DOHH2 (cell line): ENCODE measurements around the gene OR5K2.

Experiments
- H3F3A ChIP-seq: fragments of 200-600 bp; sonication (generic), shearing (Covaris generic); 2 replicates; pipeline ENCODE4 v1.6.0; 2016; ENCODE audit warnings: antibody characterized with exemption, mild to moderate bottlenecking; ENCODE audit not compliant: control insufficient read depth, insufficient read depth
- H3K27ac ChIP-seq: fragments of 200-600 bp; sonication (generic); 2 replicates; pipeline ENCODE4 v1.5.1; 2014; ENCODE audit warnings: low read depth, mild to moderate bottlenecking, low read length, moderate library complexity
- H3K27me3 ChIP-seq: fragments of 200-600 bp; sonication (generic); 2 replicates; pipeline ENCODE4 v1.6.1; 2014; ENCODE audit warnings: mild to moderate bottlenecking, low read length, mixed read lengths; ENCODE audit not compliant: control insufficient read depth
- H3K36me3 ChIP-seq: fragments of 200-600 bp; sonication (generic); 2 replicates; pipeline ENCODE4 v1.6.1; 2014; ENCODE audit warnings: mild to moderate bottlenecking, low read length, moderate library complexity, mixed read lengths; ENCODE audit not compliant: control insufficient read depth
- H3K4me1 ChIP-seq: fragments of 200-600 bp; sonication (generic); 2 replicates; pipeline ENCODE4 v1.6.1; 2014; ENCODE audit warnings: mild to moderate bottlenecking, low read length, mixed read lengths; ENCODE audit not compliant: control insufficient read depth
- H3K4me2 ChIP-seq: fragments of 200-600 bp; sonication (generic); 2 replicates; pipeline ENCODE4 v1.6.0; 2014; ENCODE audit warnings: mild to moderate bottlenecking, low read length, moderate library complexity
- H3K4me3 ChIP-seq: fragments of 200-600 bp; sonication (generic); 2 replicates; pipeline ENCODE4 v1.5.1; 2014; ENCODE audit warnings: mild to moderate bottlenecking, low read length, mixed read lengths
- H3K79me2 ChIP-seq: fragments of 200-600 bp; sonication (generic); 2 replicates; pipeline ENCODE4 v1.6.1; 2014; ENCODE audit warnings: mild to moderate bottlenecking, low read length, mixed read lengths; ENCODE audit not compliant: control insufficient read depth
- H3K9me2 ChIP-seq: fragments of 200-600 bp; sonication (generic); replicated peaks from 2 replicates; pipeline ENCODE4 v1.6.1; 2014; ENCODE audit warnings: mild to moderate bottlenecking, low read length, mixed read lengths; ENCODE audit not compliant: control insufficient read depth
- H3K9me3 ChIP-seq: fragments of 200-600 bp; sonication (generic); 2 replicates; pipeline ENCODE4 v1.6.1; 2014; ENCODE audit warnings: antibody characterized with exemption, low read length, mixed read lengths; ENCODE audit not compliant: control insufficient read depth, insufficient read depth
- H4K20me1 ChIP-seq: fragments of 200-600 bp; sonication (generic); 2 replicates; pipeline ENCODE4 v1.6.0; 2014; ENCODE audit warnings: low read depth, mild to moderate bottlenecking, antibody characterized with exemption, low read length, moderate library complexity; ENCODE audit not compliant: control insufficient read depth, insufficient read depth
- EZH2phosphoT487 ChIP-seq: fragments of 200-600 bp; sonication (generic); IDR thresholded peaks from 2 replicates; pipeline ENCODE4 v1.6.1; 2017; ENCODE audit warnings: borderline replicate concordance, mild to moderate bottlenecking, antibody characterized with exemption, low read length, moderate library complexity, mixed read lengths
- TF ChIP-seq, protein P1 (sequence below): fragments of 200-600 bp; sonication (generic); IDR thresholded peaks from one replicate; pipeline ENCODE4 v1.5.1; 2014; ENCODE audit warnings: antibody characterized with exemption, mild to moderate bottlenecking, low read depth, low read length; ENCODE audit not compliant: poor library complexity, severe bottlenecking

OR5K2 gene

DNA sequence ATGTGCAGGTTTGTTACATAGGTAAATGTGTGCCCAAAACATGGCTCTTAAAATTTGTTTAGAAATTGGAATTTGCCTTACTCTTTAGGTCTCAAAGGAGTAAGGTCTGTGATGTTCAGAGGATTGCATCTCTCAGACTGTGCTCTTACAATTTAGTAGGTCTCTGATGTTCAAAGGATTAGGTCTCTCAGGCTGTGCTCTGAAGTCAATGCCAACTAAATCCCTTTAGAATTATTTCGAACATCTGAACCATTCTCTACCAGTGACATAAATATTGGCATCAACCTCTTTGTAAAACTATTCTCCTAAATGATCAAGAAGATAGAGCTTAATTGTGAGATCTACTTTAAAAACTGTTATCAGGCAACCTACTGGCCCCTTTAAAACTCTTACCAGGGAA lies 34.6 kb upstream of the OR5K2 start, which contains the start of gene OR5K1:
OR5K1 (plus strand) TSS at position 301 of the 400 bp plus-strand sequence. CDS start 6,376 bp downstream, outside the sequence.
- H4K20me1 ChIP-seq: no peaks in the 10 kb centered on the region
- H3K9me2 ChIP-seq: no peaks in the 10 kb centered on the region
- H3K4me2 ChIP-seq: no peak within 1 kb of the TSS
- H3K27me3 ChIP-seq: no peaks in the 10 kb centered on the region
- H3F3A ChIP-seq: no peaks in the 10 kb centered on the region
- TF ChIP-seq, protein P1, sequence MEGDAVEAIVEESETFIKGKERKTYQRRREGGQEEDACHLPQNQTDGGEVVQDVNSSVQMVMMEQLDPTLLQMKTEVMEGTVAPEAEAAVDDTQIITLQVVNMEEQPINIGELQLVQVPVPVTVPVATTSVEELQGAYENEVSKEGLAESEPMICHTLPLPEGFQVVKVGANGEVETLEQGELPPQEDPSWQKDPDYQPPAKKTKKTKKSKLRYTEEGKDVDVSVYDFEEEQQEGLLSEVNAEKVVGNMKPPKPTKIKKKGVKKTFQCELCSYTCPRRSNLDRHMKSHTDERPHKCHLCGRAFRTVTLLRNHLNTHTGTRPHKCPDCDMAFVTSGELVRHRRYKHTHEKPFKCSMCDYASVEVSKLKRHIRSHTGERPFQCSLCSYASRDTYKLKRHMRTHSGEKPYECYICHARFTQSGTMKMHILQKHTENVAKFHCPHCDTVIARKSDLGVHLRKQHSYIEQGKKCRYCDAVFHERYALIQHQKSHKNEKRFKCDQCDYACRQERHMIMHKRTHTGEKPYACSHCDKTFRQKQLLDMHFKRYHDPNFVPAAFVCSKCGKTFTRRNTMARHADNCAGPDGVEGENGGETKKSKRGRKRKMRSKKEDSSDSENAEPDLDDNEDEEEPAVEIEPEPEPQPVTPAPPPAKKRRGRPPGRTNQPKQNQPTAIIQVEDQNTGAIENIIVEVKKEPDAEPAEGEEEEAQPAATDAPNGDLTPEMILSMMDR: no peak
- no peak for TF ChIP-seq EZH2phosphoT487
- H3K4me3 ChIP-seq: no peak within 1 kb of the TSS
- no peaks in the 10 kb centered on the region for H3K79me2 ChIP-seq
- H3K36me3 ChIP-seq: no peaks in the 10 kb centered on the region
- H3K27ac ChIP-seq: no peak within 1 kb of the TSS
- no peaks in the 10 kb centered on the region for H3K9me3 ChIP-seq
- H3K4me1 ChIP-seq: peaks cover 6% of the 10 kb centered on the region; the same call in 1 of the 2 replicates

DNA sequence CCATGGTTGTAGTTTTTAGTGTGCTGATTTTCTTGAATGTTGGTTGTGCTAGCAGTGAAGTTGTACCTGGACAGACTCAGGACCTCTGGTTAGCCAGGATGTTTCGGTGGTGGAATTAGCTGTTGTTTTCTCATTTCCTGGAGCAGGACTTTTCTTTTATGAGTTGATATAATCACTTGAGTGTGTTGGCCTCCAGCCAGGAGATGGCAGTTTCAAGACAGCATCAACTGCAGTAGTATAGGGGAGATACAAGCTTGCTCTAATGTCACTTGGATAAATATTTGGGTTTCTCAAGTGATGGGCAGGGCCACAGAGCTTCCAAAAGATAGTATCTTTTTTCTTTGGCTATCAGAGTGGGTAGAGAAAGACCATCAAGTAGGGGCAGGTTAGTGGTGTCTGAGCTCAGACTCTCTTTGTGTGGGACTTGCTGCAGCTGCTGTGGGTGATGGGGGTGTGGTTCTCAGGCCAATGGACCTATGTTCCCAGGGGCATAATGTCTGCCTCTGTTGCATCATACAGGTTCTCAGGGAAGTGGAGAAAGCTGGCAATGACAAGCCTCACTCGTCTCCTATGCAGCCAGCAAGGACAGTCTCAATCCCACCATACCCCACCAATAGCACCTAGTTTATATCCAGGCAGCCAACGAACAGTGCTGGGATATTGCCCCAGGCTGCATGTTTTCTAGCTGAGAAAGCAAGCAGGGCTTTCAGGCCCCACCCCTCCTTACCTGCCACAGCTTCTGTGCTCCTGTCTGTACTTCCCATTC lies 14.6 kb upstream of the OR5K2 start:
- H3K4me3 ChIP-seq: no peak overlapping the region
- TF ChIP-seq, protein P1: no peak
- no peak for TF ChIP-seq EZH2phosphoT487

DNA sequence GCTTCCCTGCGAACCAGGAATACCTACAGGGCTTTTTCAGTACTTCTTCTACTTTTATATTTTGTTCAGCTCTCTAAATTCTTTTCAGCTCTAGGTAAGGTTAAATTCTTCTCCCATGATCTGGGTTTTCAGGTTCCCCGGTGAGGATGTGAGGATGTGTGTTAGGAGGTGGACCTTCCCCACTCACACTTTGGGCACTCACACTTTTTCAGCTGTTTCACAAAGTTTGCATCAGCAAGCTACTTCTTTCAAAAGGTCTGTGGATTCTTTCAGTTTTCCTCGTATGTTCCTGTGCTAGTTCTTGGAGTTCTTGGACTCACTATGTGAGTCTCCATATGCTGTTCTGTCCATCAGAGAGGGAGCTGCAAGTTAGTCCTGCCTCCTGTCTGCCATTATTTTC lies 13.9 kb upstream of the OR5K2 start:
- Histone ChIP-seq H3F3A (no peaks in the 10 kb centered on the region), H3K4me3 (no peak overlapping the region), H3K79me2 (no peaks in the 10 kb centered on the region), H3K4me2 (no peak overlapping the region), H3K27me3 (no peaks in the 10 kb centered on the region), H3K4me1 (no peaks in the 10 kb centered on the region), H3K27ac (no peak overlapping the region), H3K36me3 (no peaks in the 10 kb centered on the region), H3K9me3 (no peaks in the 10 kb centered on the region), H3K9me2 (no peaks in the 10 kb centered on the region), H4K20me1 (no peaks in the 10 kb centered on the region)
- TF ChIP-seq EZH2phosphoT487: no peak
- TF ChIP-seq, protein P1: no peak

More for the DNA sequence above, 14.6 kb upstream of the OR5K2 start:
- Histone ChIP-seq H3F3A (no peaks in the 10 kb centered on the region), H3K9me2 (no peaks in the 10 kb centered on the region), H3K9me3 (no peaks in the 10 kb centered on the region), H3K4me1 (no peaks in the 10 kb centered on the region), H3K36me3 (no peaks in the 10 kb centered on the region), H3K27ac (no peak overlapping the region), H3K4me2 (no peak overlapping the region), H4K20me1 (no peaks in the 10 kb centered on the region), H3K79me2 (no peaks in the 10 kb centered on the region), H3K27me3 (no peaks in the 10 kb centered on the region)
